ENCODE data around the gene XRN1.
"Not testable (repeated sequence)": the region's sequence is repeated elsewhere in the genome, so short reads cannot be mapped to it uniquely, and the experiment has no call there.

The XRN1 gene

GRCh38 chr3:142436951-142437585 is 10.8 kb downstream of the XRN1 start:
- no peak for DNase-seq

GRCh38 chr3:142434503-142434902 is 13.3 kb downstream of the XRN1 start:
- DNase-seq = no peak

- DNase-seq = no peak
These were observed 14.7 kb downstream of the XRN1 start for GRCh38 chr3:142433110-142433509.

- no peak for DNase-seq
These were observed 18.3 kb downstream of the XRN1 start for GRCh38 chr3:142429582-142429981.

GRCh38 chr3:142424754-142425153 is 23.1 kb downstream of the XRN1 start:
- DNase-seq = no peak

- no peak for DNase-seq
These were observed 28.8 kb downstream of the XRN1 start for GRCh38 chr3:142418926-142419592.

GRCh38 chr3:142417302-142417701 is 30.5 kb downstream of the XRN1 start:
- no peak for DNase-seq

- not testable (repeated sequence) for DNase-seq
These were observed 47.3 kb downstream of the XRN1 start for GRCh38 chr3:142400537-142400936.

- DNase-seq = no peak
These were observed 52.8 kb downstream of the XRN1 start for GRCh38 chr3:142394921-142395622.

- DNase-seq = no peak
These were observed 62.8 kb downstream of the XRN1 start for GRCh38 chr3:142385078-142385477.

- DNase-seq = no peak
These were observed 73.2 kb downstream of the XRN1 start for GRCh38 chr3:142374687-142375086.

GRCh38 chr3:142369576-142369975 is 78.3 kb downstream of the XRN1 start:
- DNase-seq = not testable (repeated sequence)

GRCh38 chr3:142366434-142366833 is 81.4 kb downstream of the XRN1 start:
- no peak for DNase-seq

- DNase-seq = no peak
These were observed 83.8 kb downstream of the XRN1 start for GRCh38 chr3:142363936-142364467.

- not testable (repeated sequence) for DNase-seq
These were observed 84.4 kb downstream of the XRN1 start for GRCh38 chr3:142363433-142363832.

- no peak for DNase-seq
These were observed 88.5 kb downstream of the XRN1 start for GRCh38 chr3:142359367-142359766.

- no peak for DNase-seq
These were observed 91.0 kb downstream of the XRN1 start for GRCh38 chr3:142356818-142357217.

GRCh38 chr3:142355692-142356091 is 92.1 kb downstream of the XRN1 start:
- DNase-seq = no peak

- no peak for DNase-seq
These were observed 93.8 kb downstream of the XRN1 start for GRCh38 chr3:142354076-142354475.

- DNase-seq = no peak
These were observed 94.3 kb downstream of the XRN1 start for GRCh38 chr3:142353571-142353970.

GRCh38 chr3:142352698-142353097 is 95.1 kb downstream of the XRN1 start:
- DNase-seq = not testable (repeated sequence)

- DNase-seq = no peak
These were observed 99.4 kb downstream of the XRN1 start for GRCh38 chr3:142348460-142348859.

GRCh38 chr3:142337994-142338393 is 109.8 kb downstream of the XRN1 start:
- no peak for DNase-seq

GRCh38 chr3:142332390-142332789 is 115.4 kb downstream of the XRN1 start:
- no peak for DNase-seq

All from CD4-positive, alpha-beta T cell treated with Interleukin-17A for 1 hour (primary cell).